Central memory CD8-positive, alpha-beta T cell (primary cell): ENCODE results near the gene GTF2F2.
A peak's percentile ranks its signal among the peaks of the same experiment; 100 is the strongest.

ENCODE experiments used
- ATAC-seq: fragments of 150-1000 bp; cut with Tn5 transposase; replicated peaks from 2 replicates; pipeline ENCODE4 v1.10.0; 2022; ENCODE audit warnings: mild to moderate bottlenecking, moderate FRiP score, moderate number of reproducible peaks; ENCODE audit not compliant: poor library complexity, severe bottlenecking; ENCODE audit errors: extremely low read depth
- DNase-seq, 2 donors: peaks; one replicate each; pipeline ENCODE4 v3.0.0; 2021; ENCODE audit warnings: low spot score in 2 of 2
- H3K27ac Mint-ChIP-seq: one replicate; pipeline ENCODE4 v1.8.0; 2022; ENCODE audit warnings: low read depth, mild to moderate bottlenecking, moderate library complexity, mixed read lengths
- H3K27me3 Mint-ChIP-seq: one replicate; pipeline ENCODE4 v1.8.0; 2022; ENCODE audit warnings: mixed read lengths
- H3K36me3 Mint-ChIP-seq: one replicate; pipeline ENCODE4 v1.8.0; 2022; ENCODE audit warnings: mild to moderate bottlenecking, moderate library complexity, mixed read lengths; ENCODE audit not compliant: insufficient read depth
- H3K4me1 Mint-ChIP-seq: one replicate; pipeline ENCODE4 v1.8.0; 2022; ENCODE audit warnings: mixed read lengths
- H3K4me3 Mint-ChIP-seq: one replicate; pipeline ENCODE4 v1.8.0; 2022; ENCODE audit warnings: mild to moderate bottlenecking, moderate library complexity, mixed read lengths
- H3K9me3 Mint-ChIP-seq: one replicate; pipeline ENCODE4 v1.8.0; 2022; ENCODE audit warnings: mixed read lengths

GTF2F2 gene

DNA sequence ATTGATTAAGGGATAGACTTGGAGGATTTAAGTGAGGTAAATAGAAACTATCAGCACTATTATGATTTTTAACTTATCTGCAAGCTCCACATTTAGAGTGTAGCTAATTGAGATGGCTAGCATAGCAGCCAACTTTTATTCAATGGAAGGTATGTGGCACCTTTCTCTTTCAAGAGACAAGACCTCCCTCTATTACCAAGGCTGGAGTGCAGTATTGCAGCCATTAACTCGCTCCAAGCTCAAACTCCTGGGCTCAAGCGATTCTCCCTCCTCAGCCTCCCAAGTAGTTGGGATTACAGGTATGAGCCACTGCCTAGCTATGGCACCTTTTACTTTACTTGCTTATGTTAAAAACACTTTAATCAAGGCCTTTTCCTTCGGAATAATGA is 212.5 kb downstream of the GTF2F2 start:
- ATAC-seq, result no peak
- H3K9me3 Mint-ChIP-seq, result no peaks in the 10 kb centered on the region

DNA sequence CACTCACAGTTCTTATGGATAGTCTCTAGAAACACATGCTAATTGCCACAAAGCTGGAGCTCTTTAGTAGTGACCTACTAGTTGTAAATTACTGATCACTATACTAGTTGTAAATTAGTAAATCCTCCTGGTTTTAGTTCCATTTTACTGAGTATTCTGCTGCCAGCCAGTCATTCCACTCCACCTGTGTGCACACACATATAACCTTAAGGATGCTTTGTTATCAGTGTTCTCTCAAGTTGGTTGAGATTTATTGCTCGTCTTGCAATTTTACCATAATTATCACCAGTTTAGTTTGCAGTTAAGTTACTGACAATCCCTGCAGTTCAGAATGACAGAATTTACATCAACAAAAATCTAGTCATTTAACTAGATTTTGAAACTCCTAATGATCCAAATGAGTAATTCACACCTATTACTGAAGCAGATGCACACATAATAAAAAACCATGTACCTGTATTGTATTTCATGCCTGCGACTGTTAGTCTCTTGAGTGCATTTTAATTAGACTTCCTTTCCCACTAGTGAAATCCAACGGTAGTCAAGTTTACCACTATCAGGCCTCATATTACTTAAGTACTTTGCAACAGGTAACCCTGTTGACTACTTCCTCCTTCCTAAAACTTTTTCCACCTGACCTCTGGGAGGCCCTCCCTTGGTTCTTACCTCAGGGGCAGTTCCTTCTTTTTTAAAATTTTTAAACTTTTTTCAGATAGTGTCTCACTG is 213.1 kb downstream of the GTF2F2 start:
- Mint-ChIP-seq H3K27me3 (no peaks in the 10 kb centered on the region), H3K9me3 (no peaks in the 10 kb centered on the region), H3K4me3 (peak overlapping the region; percentile 63), H3K27ac (peak overlapping the region; percentile 85), H3K36me3 (peaks cover 41% of the 10 kb centered on the region), H3K4me1 (peaks cover 71% of the 10 kb centered on the region)
- ATAC-seq, result no peak
- no peak for DNase-seq

More for the DNA sequence above, 212.5 kb downstream of the GTF2F2 start:
- H3K27ac Mint-ChIP-seq, result peak overlapping the region; percentile 85
- peaks cover 37% of the 10 kb centered on the region for H3K36me3 Mint-ChIP-seq
- no peak overlapping the region for H3K4me3 Mint-ChIP-seq
- no peak for DNase-seq
- no peaks in the 10 kb centered on the region for H3K27me3 Mint-ChIP-seq
- H3K4me1 Mint-ChIP-seq, result peaks cover 67% of the 10 kb centered on the region
